ENCODE data around the gene SCAMP3.
A peak's percentile ranks its signal among the peaks of the same experiment; 100 is the strongest.
"Not testable (repeated sequence)": the region's sequence is repeated elsewhere in the genome, so short reads cannot be mapped to it uniquely, and the experiment has no call there.

SCAMP3 gene

DNA sequence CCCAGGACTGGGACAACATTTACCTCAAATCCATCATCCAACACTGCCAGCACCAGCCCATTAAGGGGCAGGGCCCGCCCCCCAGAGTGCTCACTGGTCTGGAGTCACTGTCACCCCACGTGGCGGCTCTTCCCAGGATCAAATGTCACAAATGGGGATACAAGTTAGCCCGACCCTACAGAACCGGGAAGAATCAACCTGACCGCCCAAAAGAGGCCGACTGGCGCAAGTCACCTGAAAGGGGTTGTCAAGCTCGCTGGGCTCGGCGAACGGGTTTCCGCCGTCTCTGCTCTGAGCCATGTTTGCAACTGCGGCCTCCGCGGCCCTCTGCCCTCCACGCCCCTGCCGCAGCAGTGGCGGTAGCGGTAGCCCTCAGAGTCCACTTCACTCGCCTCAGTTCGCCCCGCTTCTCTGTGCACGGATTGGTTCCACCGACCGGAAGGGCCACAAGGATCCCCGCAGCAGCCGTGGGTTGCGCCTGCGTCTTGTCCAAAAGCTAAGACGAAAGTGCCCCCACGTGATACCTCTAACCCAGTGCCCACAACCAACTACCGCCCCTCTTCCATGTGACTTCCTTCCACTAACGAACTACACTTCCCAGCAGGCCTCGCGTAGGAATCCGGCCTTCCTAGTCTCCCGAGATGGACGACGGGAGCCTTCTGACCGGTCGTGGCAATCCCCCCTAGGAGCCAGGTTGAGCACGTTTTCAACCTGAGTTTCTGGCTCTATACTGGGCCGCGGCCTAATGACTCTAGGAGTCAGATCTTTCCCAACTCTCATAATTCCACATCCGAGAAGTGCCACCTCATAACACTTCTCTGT, at the start of gene SCAMP3:
Gene SCAMP3 (minus strand): TSS at position 509 of the 822 bp plus-strand sequence. CDS start 209 bp downstream, at position 300.
- DNase-seq (ENCODE audit: low read depth in 3 of 3), result peak; percentile 68 to 76 (median 72)

DNA sequence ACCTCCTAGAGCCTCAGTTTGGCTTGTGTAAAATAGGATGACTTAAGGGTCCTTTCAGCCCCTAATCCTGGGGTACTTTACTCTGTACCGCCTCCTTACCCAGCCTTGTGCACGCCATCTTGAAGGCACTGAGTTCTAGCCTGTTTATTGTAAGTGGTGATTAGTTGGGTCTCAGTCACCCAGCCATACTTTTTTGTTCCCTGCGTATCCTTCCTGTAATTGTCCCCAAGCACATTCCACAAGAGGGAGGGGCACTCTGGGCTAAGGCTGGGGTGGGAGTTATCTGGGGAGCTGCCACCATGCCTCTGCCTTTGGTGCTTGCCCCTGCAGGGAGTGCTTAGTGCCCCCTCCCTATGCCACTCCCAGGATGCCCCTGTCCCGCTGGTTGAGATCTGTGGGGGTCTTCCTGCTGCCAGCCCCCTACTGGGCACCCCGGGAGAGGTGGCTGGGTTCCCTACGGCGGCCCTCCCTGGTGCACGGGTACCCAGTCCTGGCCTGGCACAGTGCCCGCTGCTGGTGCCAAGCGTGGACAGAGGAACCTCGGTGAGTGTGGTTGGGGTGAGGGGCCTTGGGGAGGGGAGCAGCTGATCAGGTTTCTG, 47.4 kb upstream of the SCAMP3 start:
- DNase-seq (ENCODE audit: low read depth in 3 of 3), result no peak

DNA sequence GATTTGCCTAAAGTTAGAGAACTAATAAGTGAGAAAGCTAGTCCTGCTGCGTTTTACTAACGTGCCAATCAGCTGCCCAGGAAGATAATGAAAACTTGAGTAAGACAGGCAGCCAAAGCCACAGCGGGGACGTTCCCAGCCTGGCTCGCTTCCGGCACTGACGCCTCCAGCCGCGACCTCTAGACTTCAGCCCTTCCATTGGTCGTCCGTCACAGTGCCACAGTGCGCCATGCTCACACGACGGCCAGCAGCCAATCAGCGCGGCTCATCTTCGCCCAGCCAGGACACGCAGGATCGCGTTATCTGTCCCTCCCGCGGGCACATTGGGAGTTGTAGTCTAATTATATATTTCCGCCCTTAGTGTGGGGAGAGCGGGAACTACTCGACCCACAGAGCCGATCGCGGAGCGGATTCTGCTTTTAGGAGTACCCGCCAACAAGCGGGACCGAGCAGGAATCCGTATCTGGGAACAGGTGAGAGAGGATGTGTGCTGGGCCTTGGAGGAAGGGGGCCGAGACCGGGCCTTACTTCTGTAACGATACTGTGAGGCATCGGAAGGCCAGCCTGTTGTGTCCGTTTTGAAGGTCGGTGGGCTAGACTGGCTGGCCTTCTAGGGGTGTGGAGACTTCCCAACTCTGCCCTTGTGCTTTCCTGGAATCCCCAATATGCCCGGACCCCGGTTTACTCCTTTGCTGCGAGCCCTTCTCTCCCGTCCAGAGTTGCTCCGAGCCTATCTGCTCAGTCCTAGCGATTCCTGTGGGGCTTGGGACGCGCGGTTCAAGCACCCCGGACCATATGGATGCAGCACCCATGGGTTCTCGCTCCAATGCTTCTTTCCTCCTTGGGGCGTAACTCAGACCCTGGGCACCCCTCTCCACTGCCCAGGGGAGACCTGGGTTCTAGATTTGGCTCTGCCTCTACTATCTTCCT, 46.6 kb upstream of the SCAMP3 start, which contains the start of gene FDPS:
Gene FDPS (plus strand): TSS at position 374 of the 930 bp plus-strand sequence. CDS start 924 bp downstream, outside the sequence.
- DNase-seq (ENCODE audit: low read depth in 3 of 3), result peak; percentile 83 to 96 (median 93)

GRCh38 chr1:155307247-155307740, 45.1 kb upstream of the SCAMP3 start:
- no peak for DNase-seq (ENCODE audit: low read depth in 3 of 3)

DNA sequence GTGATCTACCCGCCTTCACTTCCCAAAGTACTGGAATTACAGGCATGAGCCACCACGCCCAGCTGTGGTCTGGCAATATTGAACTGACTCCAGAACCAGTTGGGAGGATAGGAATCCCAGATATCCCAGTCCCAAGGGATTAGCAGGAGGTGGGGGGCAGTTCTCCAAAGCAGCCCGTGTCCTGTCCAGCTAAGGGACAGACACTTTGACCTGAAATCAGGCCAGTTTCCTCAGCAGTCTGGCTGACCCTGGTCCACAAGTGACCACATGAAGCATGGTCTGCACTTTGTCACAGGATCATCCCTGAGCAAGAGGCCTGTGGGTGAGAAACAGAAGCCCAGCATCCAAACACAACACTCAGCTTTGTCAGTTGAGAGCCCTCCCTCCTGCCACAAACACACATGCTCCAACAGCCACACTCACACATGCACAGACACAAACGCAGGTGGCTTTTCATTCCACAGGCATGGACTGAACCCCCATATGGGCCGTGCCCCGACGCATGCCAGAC, 43.8 kb upstream of the SCAMP3 start:
- no peak for DNase-seq (ENCODE audit: low read depth in 3 of 3)

GRCh38 chr1:155304558-155305063, 42.5 kb upstream of the SCAMP3 start:
- DNase-seq (ENCODE audit: low read depth in 3 of 3), result no peak

DNA sequence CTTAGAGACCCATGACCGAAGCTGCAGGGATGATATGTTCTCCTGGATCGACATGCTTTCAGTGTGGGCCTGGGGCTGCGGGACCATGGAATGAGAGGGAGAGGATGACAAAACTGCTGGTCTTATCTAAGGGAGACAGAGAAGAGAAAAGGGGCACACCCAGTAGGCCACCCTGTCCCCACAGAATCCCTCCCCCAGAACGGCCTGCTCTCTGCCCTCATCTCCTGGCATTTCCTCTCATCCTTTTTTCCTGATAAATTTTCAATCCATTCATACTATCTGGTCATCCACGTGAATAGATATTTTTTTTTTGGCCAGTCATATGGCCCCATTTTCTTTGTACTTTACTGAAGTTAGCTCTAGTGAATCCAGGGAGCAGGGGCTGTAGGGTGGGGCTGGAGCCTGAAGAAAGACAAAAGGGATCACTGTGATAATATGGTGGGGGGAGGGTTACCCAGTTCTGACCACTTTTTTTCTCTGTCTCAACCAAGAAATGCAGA, 39.2 kb upstream of the SCAMP3 start, which contains the start of gene PKLR:
Gene PKLR (minus strand): TSS at position 97 of the 500 bp plus-strand sequence. CDS start 43 bp downstream, at position 54.
- DNase-seq (ENCODE audit: low read depth in 3 of 3), result no peak

DNA sequence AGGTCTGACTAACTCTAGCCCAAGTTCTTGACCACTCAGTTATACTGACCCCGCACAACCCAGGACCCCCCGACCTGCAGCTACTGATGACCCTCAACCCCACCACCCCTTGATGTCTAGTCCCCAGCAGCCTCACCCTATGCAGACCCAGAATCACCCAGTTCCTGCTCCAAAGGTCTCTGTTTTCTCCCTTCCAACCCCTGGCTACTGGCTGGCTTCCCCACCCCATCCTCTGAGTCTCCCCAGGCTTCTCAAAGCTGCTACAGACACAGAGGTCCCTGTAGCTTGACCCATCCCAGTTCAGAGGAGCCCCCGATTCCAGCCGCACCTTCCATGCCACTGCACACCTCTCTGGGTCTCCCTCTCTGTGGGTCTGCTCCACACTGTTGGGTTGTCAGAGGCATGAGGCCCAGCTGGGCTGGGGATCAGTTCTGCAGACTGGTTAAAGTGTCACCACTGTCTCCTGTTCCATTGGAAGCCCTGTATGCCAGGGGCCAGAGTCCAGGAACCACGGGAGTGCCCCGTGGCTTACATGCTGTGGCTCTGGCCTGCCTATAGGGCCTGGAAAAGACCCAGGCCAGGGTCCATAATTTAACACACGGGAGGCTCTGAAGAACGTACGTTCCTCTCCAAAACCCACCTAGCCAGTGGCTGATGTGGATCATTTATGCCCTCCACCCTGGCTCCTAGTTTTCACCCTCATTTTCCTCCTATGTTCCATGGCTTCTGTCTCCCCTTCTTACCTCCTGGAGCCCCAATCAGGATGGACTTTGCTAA, 38.6 kb upstream of the SCAMP3 start:
- no peak for DNase-seq (ENCODE audit: low read depth in 3 of 3)

DNA sequence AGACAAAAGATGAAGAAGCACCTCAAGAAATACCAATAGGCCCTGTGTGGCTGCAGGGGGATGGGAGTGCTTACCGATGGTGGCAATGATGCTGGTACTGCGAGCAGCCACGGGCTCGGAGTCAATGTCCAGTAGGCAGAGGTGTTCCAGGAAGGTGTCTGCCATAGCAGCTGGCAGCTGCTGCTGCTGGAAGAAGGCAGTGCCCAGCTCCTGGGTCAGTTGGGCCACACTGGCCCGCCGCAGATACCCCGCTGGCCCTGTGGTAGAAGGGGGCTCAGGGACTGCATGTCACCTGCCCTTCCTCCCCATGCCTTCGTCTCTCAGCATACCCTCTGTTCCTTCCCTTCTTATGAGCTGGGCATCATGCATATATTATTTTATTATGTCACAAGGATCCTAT, 37.9 kb upstream of the SCAMP3 start:
- DNase-seq (ENCODE audit: low read depth in 3 of 3), result no peak

GRCh38 chr1:155297384-155297783, 35.2 kb upstream of the SCAMP3 start:
- DNase-seq (ENCODE audit: low read depth in 3 of 3), result no peak

DNA sequence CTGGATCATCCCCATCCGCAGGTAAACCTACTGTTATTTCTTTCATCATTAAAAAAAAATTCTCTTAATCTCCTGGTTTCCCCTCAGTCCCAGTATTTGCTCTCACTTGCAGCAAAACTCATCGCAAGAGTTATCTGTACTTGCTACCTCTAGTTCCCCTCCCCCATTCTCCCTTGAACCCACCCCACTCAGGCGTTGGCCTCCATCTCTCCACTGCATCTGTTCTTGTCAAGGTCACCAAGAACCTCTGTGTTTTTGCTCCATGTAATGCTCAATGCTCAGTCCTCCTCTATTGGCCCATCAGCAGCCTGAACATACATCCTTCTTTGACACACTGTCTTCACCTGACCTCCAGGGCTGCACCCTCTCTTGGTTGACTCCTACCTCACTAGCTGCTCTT, 34.5 kb upstream of the SCAMP3 start:
- no peak for DNase-seq (ENCODE audit: low read depth in 3 of 3)

- no peak for DNase-seq (ENCODE audit: low read depth in 3 of 3)
Measured at GRCh38 chr1:155295942-155296267, 33.7 kb upstream of the SCAMP3 start.

DNA sequence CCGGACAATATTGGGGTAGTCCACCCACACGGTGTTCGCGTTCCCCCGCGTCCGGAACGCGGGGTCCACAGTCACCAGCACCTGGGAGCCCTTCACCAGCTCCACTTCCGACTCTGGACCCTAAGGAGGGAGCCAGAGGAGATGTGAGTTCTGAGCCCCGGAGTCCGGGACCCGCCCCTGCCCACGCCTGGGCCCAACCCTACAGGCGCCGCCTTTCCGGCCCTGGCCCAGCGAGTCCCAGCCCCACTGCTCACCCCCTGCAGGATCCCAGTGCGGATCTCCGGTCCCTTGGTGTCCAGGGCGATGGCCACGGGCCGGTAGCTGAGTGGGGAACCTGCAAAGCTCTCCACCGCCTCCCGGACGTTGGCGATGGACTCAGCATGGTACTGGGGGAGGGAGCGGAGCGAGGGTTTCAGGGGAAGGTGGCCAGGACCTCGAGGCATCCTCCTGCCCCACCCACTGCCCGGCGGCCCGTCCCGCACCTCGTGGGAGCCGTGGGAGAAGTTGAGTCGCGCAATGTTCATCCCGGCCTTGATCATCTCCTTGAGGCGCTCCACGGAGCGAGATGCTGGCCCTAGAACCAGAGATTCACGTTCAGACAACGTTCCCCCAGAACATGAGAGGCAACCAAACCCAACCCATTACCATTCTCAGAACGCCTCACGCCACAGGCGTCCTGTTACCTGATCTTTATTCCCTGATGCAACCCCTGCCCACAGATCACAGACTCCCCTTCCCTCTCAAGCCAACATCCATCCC, 33.2 kb upstream of the SCAMP3 start:
- DNase-seq (ENCODE audit: low read depth in 3 of 3), result no peak

DNA sequence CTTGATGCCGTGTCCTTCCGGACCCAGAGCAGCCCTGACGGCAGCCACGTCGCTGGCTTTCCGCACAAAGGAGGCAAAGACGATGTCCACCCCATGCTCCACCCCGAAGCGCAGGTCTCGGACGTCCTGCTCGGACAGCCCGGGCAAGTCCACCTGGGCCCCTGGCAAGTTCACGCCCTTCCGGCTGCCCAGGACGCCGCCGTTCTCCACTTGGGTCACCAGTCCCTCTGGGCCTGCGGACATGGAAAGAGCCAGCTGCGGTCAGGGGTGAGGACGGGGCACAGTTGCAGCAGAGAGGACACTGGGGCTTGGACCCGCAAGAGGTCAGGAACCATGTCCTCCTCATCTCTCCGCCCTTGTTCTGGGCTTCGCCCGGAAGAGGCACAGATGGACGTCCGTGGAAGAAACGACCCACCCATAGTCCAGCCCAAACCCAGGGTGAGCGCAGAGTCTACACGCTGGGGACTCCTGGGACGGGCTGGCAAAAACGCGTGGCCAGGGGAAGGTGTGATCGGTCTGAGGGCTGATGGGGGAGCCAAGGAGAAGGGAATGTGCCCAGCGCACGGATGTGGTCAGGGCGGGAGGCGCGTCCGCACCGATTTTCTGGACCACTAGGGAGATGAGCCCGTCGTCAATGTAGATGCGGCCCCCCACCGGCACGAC, 32.5 kb upstream of the SCAMP3 start:
- no peak for DNase-seq (ENCODE audit: low read depth in 3 of 3)

- no peak for DNase-seq (ENCODE audit: low read depth in 3 of 3)
Measured at GRCh38 chr1:155293086-155293749, 31.1 kb upstream of the SCAMP3 start.

GRCh38 chr1:155291006-155291405, 28.8 kb upstream of the SCAMP3 start:
- not testable (repeated sequence) for DNase-seq (ENCODE audit: low read depth in 3 of 3)

DNA sequence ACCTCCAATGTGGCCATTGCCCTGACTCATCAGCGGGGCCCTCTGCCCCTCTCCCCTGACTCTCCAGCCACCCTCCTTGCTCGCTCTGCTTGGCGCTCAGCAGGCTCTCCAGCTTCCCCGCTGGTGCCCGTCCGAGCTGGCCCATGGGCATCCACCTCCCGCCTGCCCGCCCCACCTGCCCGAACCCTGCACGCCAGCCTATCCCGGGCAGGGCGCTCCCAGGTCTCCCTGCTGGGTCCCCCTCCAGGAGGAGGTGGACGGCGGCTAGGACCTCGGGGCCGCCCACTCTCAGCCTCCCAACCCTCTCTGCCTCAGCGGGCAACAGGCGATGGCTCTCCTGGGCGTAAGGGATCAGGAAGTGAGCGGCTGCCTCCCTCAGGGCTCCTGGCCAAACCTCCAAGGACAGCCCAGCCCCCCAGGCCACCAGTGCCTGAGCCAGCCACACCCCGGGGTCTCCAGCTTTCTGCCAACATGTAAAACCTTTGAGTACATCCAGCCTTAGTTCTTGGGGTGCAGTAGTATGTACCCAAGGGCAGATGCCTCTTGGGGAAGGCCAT, 25.9 kb upstream of the SCAMP3 start:
- DNase-seq (ENCODE audit: low read depth in 3 of 3), result no peak

GRCh38 chr1:155286544-155286943, 24.4 kb upstream of the SCAMP3 start:
- DNase-seq (ENCODE audit: low read depth in 3 of 3), result no peak
